H9 (cell line): ENCODE results near the gene SERPINA5. TPM values are rescaled to one million over a fixed set of nuclear protein-coding genes. Genes with fewer than 3 reads are reported as not detected.

Experiments
- DNase-seq: peaks from one replicate; pipeline ENCODE4 v3.0.0-alpha.2; 2017
- H2AFZ ChIP-seq: one replicate; pipeline ENCODE4 v1.6.1; 2013; ENCODE audit warnings: mild to moderate bottlenecking, low read length, control low read depth, moderate library complexity
- H2AK5ac ChIP-seq: 2 replicates; pipeline ENCODE4 v1.6.1; 2013; ENCODE audit warnings: low read length, control low read depth, mixed read lengths; ENCODE audit not compliant: insufficient read length
- H2BK120ac ChIP-seq: one replicate; pipeline ENCODE4 v1.6.1; 2013; ENCODE audit warnings: low read depth, mild to moderate bottlenecking, low read length, control low read depth, inconsistent platforms; ENCODE audit not compliant: poor library complexity, severe bottlenecking
- H2BK12ac ChIP-seq: 2 replicates; pipeline ENCODE4 v1.6.1; 2013; ENCODE audit warnings: low read length, control low read depth, mixed read lengths, low read depth; ENCODE audit not compliant: insufficient read length
- H2BK15ac ChIP-seq: 2 replicates; pipeline ENCODE4 v1.6.1; 2013; ENCODE audit warnings: low read depth, low read length, control low read depth
- H2BK20ac ChIP-seq: one replicate; pipeline ENCODE4 v1.6.1; 2013; ENCODE audit warnings: low read depth, mild to moderate bottlenecking, low read length, control low read depth, inconsistent platforms; ENCODE audit not compliant: poor library complexity, severe bottlenecking
- H2BK5ac ChIP-seq: 2 replicates; pipeline ENCODE4 v1.6.1; 2013; ENCODE audit warnings: low read length, control low read depth, mixed read lengths; ENCODE audit not compliant: insufficient read length
- H3K14ac ChIP-seq: 2 replicates; pipeline ENCODE4 v1.6.1; 2013; ENCODE audit warnings: low read length, control low read depth; ENCODE audit not compliant: insufficient read depth
- H3K18ac ChIP-seq: 2 replicates; pipeline ENCODE4 v1.6.1; 2013; ENCODE audit warnings: low read depth, mild to moderate bottlenecking, mixed read lengths, low read length, control low read depth; ENCODE audit not compliant: insufficient read length
- H3K23ac ChIP-seq: 2 replicates; pipeline ENCODE4 v1.6.1; 2013; ENCODE audit warnings: low read length, control low read depth, mixed read lengths, low read depth; ENCODE audit not compliant: insufficient read length
- H3K23me2 ChIP-seq: 2 replicates; pipeline ENCODE4 v1.6.1; 2013; ENCODE audit warnings: low read depth, mild to moderate bottlenecking, mixed read lengths, low read length, control low read depth; ENCODE audit not compliant: insufficient read length, poor library complexity, severe bottlenecking
- H3K27ac ChIP-seq: 2 replicates; pipeline ENCODE4 v1.5.1; 2013; ENCODE audit warnings: low read length, control low read depth, mixed read lengths, low read depth; ENCODE audit not compliant: insufficient read length
- H3K27me3 ChIP-seq: 2 replicates; pipeline ENCODE4 v1.6.1; 2013; ENCODE audit warnings: low read length, control low read depth, inconsistent platforms; ENCODE audit not compliant: insufficient read depth
- H3K4ac ChIP-seq: 2 replicates; pipeline ENCODE4 v1.6.1; 2013; ENCODE audit warnings: low read depth, mild to moderate bottlenecking, control low read depth, inconsistent platforms, low read length, moderate library complexity
- H3K4me1 ChIP-seq: 2 replicates; pipeline ENCODE4 v1.6.1; 2013; ENCODE audit warnings: low read length, control low read depth, inconsistent platforms; ENCODE audit not compliant: insufficient read depth
- H3K4me2 ChIP-seq: 2 replicates; pipeline ENCODE4 v1.6.1; 2013; ENCODE audit warnings: low read length, control low read depth, mixed read lengths; ENCODE audit not compliant: insufficient read length, insufficient read depth
- H3K56ac ChIP-seq: 2 replicates; pipeline ENCODE4 v1.6.1; 2013; ENCODE audit warnings: low read depth, mild to moderate bottlenecking, mixed read lengths, low read length, control low read depth; ENCODE audit not compliant: insufficient read length
- H3K79me1 ChIP-seq: 2 replicates; pipeline ENCODE4 v1.6.1; 2013; ENCODE audit warnings: low read depth, mild to moderate bottlenecking, moderate library complexity, low read length, control low read depth, inconsistent platforms; ENCODE audit not compliant: insufficient read depth, poor library complexity, severe bottlenecking
- H3K79me2 ChIP-seq: 2 replicates; pipeline ENCODE4 v1.6.1; 2013; ENCODE audit warnings: low read length, control low read depth, inconsistent platforms; ENCODE audit not compliant: insufficient read depth
- H3K9ac ChIP-seq: 2 replicates; pipeline ENCODE4 v1.6.1; 2013; ENCODE audit warnings: low read length, control low read depth, mixed read lengths; ENCODE audit not compliant: insufficient read length; ENCODE audit errors: extremely low read depth
- H3K9me3 ChIP-seq: one replicate; pipeline ENCODE4 v1.6.1; 2013; ENCODE audit warnings: low read depth, low read length, inconsistent platforms; ENCODE audit not compliant: control insufficient read depth
- H3T11ph ChIP-seq: one replicate; pipeline ENCODE4 v1.6.1; 2013; ENCODE audit warnings: mild to moderate bottlenecking, low read length, control low read depth, inconsistent platforms
- H4K20me1 ChIP-seq: one replicate; pipeline ENCODE4 v1.6.1; 2013; ENCODE audit not compliant: control insufficient read depth, insufficient read length, insufficient read depth
- H4K5ac ChIP-seq: 2 replicates; pipeline ENCODE4 v1.6.1; 2013; ENCODE audit warnings: low read depth, mild to moderate bottlenecking, mixed read lengths, low read length, control low read depth; ENCODE audit not compliant: insufficient read length
- H4K8ac ChIP-seq: replicated peaks from 2 replicates; pipeline ENCODE4 v1.6.1; 2013; ENCODE audit warnings: low read length, control low read depth, mixed read lengths, low read depth; ENCODE audit not compliant: insufficient read length
- H4K91ac ChIP-seq: 2 replicates; pipeline ENCODE4 v1.6.1; 2013; ENCODE audit warnings: low read depth, mild to moderate bottlenecking, moderate library complexity, mixed read lengths, low read length, control low read depth; ENCODE audit not compliant: insufficient read length
- H3K27ac Mint-ChIP-seq, 3 experiments: 2 replicates in 2 of 3; 3 replicates in 1 of 3; pipeline ENCODE4 v1.8.0; 2020 to 2021; ENCODE audit warnings: mixed read lengths in 3 of 3, mild to moderate bottlenecking in 1 of 3, moderate library complexity in 1 of 3
- H3K27me3 Mint-ChIP-seq: 2 replicates; pipeline ENCODE4 v1.8.0; 2021; ENCODE audit warnings: low read depth, mild to moderate bottlenecking, moderate library complexity, mixed read lengths
- H3K36me3 Mint-ChIP-seq, 3 experiments: 2 replicates in 2 of 3; 3 replicates in 1 of 3; pipeline ENCODE4 v1.8.0; 2020 to 2021; ENCODE audit warnings: low read depth in 3 of 3, mixed read lengths in 3 of 3; ENCODE audit not compliant: insufficient read depth in 1 of 3
- H3K4me1 Mint-ChIP-seq, 2 experiments: 2 replicates each; pipeline ENCODE4 v1.8.0; 2020; ENCODE audit warnings: mixed read lengths in 2 of 2
- H3K4me3 Mint-ChIP-seq, 2 experiments: 2 replicates in 1 of 2; 3 replicates in 1 of 2; pipeline ENCODE4 v1.8.0; 2020 to 2021; ENCODE audit warnings: mild to moderate bottlenecking in 2 of 2, mixed read lengths in 2 of 2, moderate library complexity in 1 of 2
- H3K9me3 Mint-ChIP-seq, 2 experiments: 2 replicates in 1 of 2; 3 replicates in 1 of 2; pipeline ENCODE4 v1.8.0; 2020; ENCODE audit warnings: mild to moderate bottlenecking in 2 of 2, mixed read lengths in 2 of 2, moderate library complexity in 1 of 2
- WGBS: extraction: QIAGEN DNeasy Blood & Tissue Kit; methylation state at CpG from one replicate; pipeline ENCODE4 v1.1.7; 2013; ENCODE audit warnings: missing lambda C conversion rate, low lambda C conversion rate, mixed read lengths; ENCODE audit not compliant: insufficient read length; ENCODE audit errors: extremely low coverage; 5-methylcytosine and 5-hydroxymethylcytosine counted together
- total RNA-seq: library from RNA; stranded (reverse); gene quantifications from 2 replicates; pipeline ENCODE4 v1.2.1, GENCODE V29; 2021
- TF ChIP-seq, protein P1 (sequence below): fragments of 200-600 bp; sonication (generic); conservative IDR thresholded peaks from 3 replicates; pipeline ENCODE4 v1.8.0; 2021; ENCODE audit warnings: antibody characterized with exemption, mild to moderate bottlenecking

The SERPINA5 gene
- total RNA-seq, 1 experiment from 2014 or later: 1.1 TPM

DNA sequence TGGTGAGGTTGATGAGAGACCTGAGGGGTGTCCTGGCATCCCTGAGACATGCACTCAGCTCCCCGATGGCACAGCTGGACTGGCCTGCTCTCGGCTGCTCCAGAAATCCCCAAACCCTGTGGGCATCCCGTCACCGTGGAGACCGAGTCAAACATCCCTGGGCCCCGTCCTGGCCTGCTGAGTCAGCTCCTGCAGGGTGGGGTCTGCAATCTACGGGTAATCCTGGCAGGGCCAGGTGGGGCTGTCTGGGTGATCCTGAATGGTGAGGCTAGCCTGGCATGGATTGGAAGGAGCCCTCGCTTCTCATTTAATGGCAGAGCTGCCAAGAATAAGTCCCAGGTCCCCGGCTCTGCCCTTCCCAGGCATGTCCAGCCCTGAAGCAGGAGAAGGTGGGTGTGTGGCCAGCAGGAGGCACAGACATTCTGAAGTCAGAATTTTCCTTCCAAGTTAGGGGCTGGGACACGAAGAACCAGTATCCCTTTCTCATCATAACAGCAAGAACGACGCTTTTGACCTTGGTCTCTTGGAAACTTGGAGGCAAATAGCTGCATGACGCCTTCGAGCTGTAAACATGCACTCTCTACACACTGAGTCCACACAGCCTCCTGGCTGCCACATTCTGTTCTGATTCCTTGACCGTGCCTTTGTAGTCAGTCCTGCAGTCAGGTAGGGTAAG lies 37.6 kb upstream of the SERPINA5 start:
- H3K4ac ChIP-seq: no peak overlapping the region
- H3K56ac ChIP-seq: no peak overlapping the region
- no peaks in the 10 kb centered on the region for H3K23me2 ChIP-seq
- no peaks in the 10 kb centered on the region for H3K9me3 ChIP-seq
- no peak overlapping the region for H2BK120ac ChIP-seq
- Mint-ChIP-seq H3K9me3 (no peaks in the 10 kb centered on the region; a peak in 1 of 5 replicates), H3K4me1 (peaks cover 22 to 37% of the 10 kb centered on the region in 2 experiments), H3K36me3 (no peaks in the 10 kb centered on the region), H3K27me3 (peaks cover 9% of the 10 kb centered on the region; the same call in 1 of the 2 replicates), H3K4me3 (no peak overlapping the region), H3K27ac (no peak overlapping the region)
- H3K18ac ChIP-seq: no peak overlapping the region
- no peak overlapping the region for H4K5ac ChIP-seq
- H3T11ph ChIP-seq: no peak overlapping the region
- no peaks in the 10 kb centered on the region for H4K20me1 ChIP-seq
- H2BK12ac ChIP-seq: no peak overlapping the region
- no peak overlapping the region for H2AK5ac ChIP-seq
- H3K9ac ChIP-seq: no peak overlapping the region
- no peak overlapping the region for H3K23ac ChIP-seq
- no peak overlapping the region for H4K91ac ChIP-seq
- no peak overlapping the region for H3K27ac ChIP-seq
- no peak overlapping the region for H2BK20ac ChIP-seq
- WGBS: no CpG with 5 or more reads among the region's 15 CpGs
- H3K14ac ChIP-seq: no peak overlapping the region
- DNase-seq: peak; percentile 41
- H3K27me3 ChIP-seq: no peaks in the 10 kb centered on the region
- TF ChIP-seq, protein P1, sequence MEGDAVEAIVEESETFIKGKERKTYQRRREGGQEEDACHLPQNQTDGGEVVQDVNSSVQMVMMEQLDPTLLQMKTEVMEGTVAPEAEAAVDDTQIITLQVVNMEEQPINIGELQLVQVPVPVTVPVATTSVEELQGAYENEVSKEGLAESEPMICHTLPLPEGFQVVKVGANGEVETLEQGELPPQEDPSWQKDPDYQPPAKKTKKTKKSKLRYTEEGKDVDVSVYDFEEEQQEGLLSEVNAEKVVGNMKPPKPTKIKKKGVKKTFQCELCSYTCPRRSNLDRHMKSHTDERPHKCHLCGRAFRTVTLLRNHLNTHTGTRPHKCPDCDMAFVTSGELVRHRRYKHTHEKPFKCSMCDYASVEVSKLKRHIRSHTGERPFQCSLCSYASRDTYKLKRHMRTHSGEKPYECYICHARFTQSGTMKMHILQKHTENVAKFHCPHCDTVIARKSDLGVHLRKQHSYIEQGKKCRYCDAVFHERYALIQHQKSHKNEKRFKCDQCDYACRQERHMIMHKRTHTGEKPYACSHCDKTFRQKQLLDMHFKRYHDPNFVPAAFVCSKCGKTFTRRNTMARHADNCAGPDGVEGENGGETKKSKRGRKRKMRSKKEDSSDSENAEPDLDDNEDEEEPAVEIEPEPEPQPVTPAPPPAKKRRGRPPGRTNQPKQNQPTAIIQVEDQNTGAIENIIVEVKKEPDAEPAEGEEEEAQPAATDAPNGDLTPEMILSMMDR: no peak
- no peak overlapping the region for H2BK5ac ChIP-seq
- no peak overlapping the region for H2BK15ac ChIP-seq
- H3K79me1 ChIP-seq: no peaks in the 10 kb centered on the region
- no peak overlapping the region for H3K4me2 ChIP-seq
- H4K8ac ChIP-seq: no peak overlapping the region
- no peaks in the 10 kb centered on the region for H3K79me2 ChIP-seq
- no peak overlapping the region for H2AFZ ChIP-seq
- peaks cover 1% of the 10 kb centered on the region; the same call in 1 of the 2 replicates for H3K4me1 ChIP-seq
